HepG2 (cell line): ENCODE measurements around the gene MTF1. TPM values are rescaled to one million over a fixed set of nuclear protein-coding genes. Genes with fewer than 3 reads are reported as not detected.

ENCODE experiments used
- CEBPB ChIP-seq: IDR thresholded peaks from 2 replicates; pipeline ENCODE4 v1.6.1; 2011; ENCODE audit warnings: low read depth, low read length, improper control_type of control experiment, borderline replicate concordance
- ERF ChIP-seq: IDR thresholded peaks from 2 replicates; pipeline ENCODE4 v1.6.1; 2018; ENCODE audit warnings: missing biosample characterization, missing genetic modification reagents
- ETV5 ChIP-seq: IDR thresholded peaks from 2 replicates; pipeline ENCODE4 v1.6.1; 2018; ENCODE audit warnings: missing biosample characterization, missing genetic modification reagents, inconsistent platforms, borderline replicate concordance
- ISX ChIP-seq: sonication (generic); formaldehyde crosslinking; conservative IDR thresholded peaks from 2 replicates; pipeline ENCODE4 v1.5.0; 2020; ENCODE audit warnings: missing genetic modification reagents
- KLF16 ChIP-seq, 2 experiments: sonication (generic) in 1 of 2; formaldehyde crosslinking in 1 of 2; IDR thresholded peaks; 2 replicates each; pipeline versions ENCODE4 v1.6.1 to v1.8.0; 2016 to 2023; ENCODE audit warnings: missing genetic modification reagents in 2 of 2, missing compliant biosample characterization in 1 of 2
- MTA3 ChIP-seq: sonication (generic); formaldehyde crosslinking; IDR thresholded peaks from 2 replicates; pipeline ENCODE4 v1.4.0; 2020; ENCODE audit warnings: missing genetic modification reagents
- MTF1 ChIP-seq: sonication (generic); formaldehyde crosslinking; IDR thresholded peaks from 2 replicates; pipeline ENCODE4 v1.5.0; 2020; ENCODE audit warnings: missing genetic modification reagents
- SCMH1 ChIP-seq: sonication (generic); formaldehyde crosslinking; IDR thresholded peaks from 2 replicates; pipeline ENCODE4 v1.9.0; 2021; ENCODE audit warnings: missing genetic modification reagents, mild to moderate bottlenecking, borderline replicate concordance
- SRF ChIP-seq: IDR thresholded peaks from 2 replicates; pipeline ENCODE4 v1.6.1; 2011; ENCODE audit warnings: mild to moderate bottlenecking, low read depth, low read length, moderate library complexity
- ZFP36 ChIP-seq: fragments of 150-350 bp; IDR thresholded peaks from 2 replicates; pipeline ENCODE4 v1.6.1; 2018; ENCODE audit warnings: borderline replicate concordance, low read length, low read depth; ENCODE audit not compliant: partially characterized antibody
- ZMYM4 ChIP-seq: sonication (generic); formaldehyde crosslinking; IDR thresholded peaks from 2 replicates; pipeline ENCODE4 v1.8.1; 2023; ENCODE audit warnings: mild to moderate bottlenecking, missing genetic modification reagents
- ZNF260 ChIP-seq: sonication (generic); formaldehyde crosslinking; IDR thresholded peaks from 2 replicates; pipeline ENCODE4 v1.4.0; 2020; ENCODE audit warnings: missing genetic modification reagents, low read depth, mild to moderate bottlenecking, borderline replicate concordance
- ZNF263 ChIP-seq: sonication (generic); formaldehyde crosslinking; IDR thresholded peaks from 2 replicates; pipeline ENCODE4 v1.4.0; 2020; ENCODE audit warnings: missing genetic modification reagents
- ZNF460 ChIP-seq: sonication (generic); formaldehyde crosslinking; IDR thresholded peaks from 2 replicates; pipeline ENCODE4 v1.5.1; 2020; ENCODE audit warnings: missing genetic modification reagents, mild to moderate bottlenecking, borderline replicate concordance
- ZNF589 ChIP-seq: sonication (generic); formaldehyde crosslinking; conservative IDR thresholded peaks from 2 replicates; pipeline ENCODE4 v1.8.0; 2022; ENCODE audit warnings: mild to moderate bottlenecking, moderate library complexity, missing genetic modification reagents
- ZNF788 ChIP-seq: sonication (generic); formaldehyde crosslinking; IDR thresholded peaks from 2 replicates; pipeline ENCODE4 v1.5.0; 2020; ENCODE audit warnings: mild to moderate bottlenecking, missing genetic modification reagents, borderline replicate concordance
- ZNF879 ChIP-seq: sonication (generic); formaldehyde crosslinking; IDR thresholded peaks from 2 replicates; pipeline ENCODE4 v1.8.1; 2023; ENCODE audit warnings: missing genetic modification reagents
- ZZZ3 ChIP-seq: sonication (generic); formaldehyde crosslinking; IDR thresholded peaks from 2 replicates; pipeline ENCODE4 v1.4.0; 2020; ENCODE audit warnings: missing genetic modification reagents, mild to moderate bottlenecking, borderline replicate concordance
- polyA plus RNA-seq, 8 experiments: library from polyadenylated mRNA; depleted of rRNA in 3 of 8; stranded (reverse) in 7 of 8; unstranded in 1 of 8; fragments of >200 nt; fragmentation: Illumina TruSeq in 4 of 8; extraction: Trizol in 4 of 8; gene quantifications; 2 replicates each; pipeline versions ENCODE4 v1.2.1 to v1.2.3, GENCODE V29; 2011 to 2016; ENCODE audit warnings: low read depth in 4 of 8, missing spikeins in 1 of 8, mixed read lengths in 1 of 8; ENCODE audit not compliant: insufficient read depth in 1 of 8
- total RNA-seq, 5 experiments: library from RNA; depleted of rRNA; stranded (reverse); fragments of >200 nt; fragmentation: Illumina TruSeq; extraction: Trizol; gene quantifications; 2 replicates each; pipeline ENCODE4 v1.2.3, GENCODE V29; 2016; ENCODE audit warnings: low read depth in 1 of 5
- TF ChIP-seq, protein P1 (sequence below): sonication (generic); formaldehyde crosslinking; IDR thresholded peaks from 2 replicates; pipeline ENCODE4 v1.4.0; 2020; ENCODE audit warnings: missing genetic modification reagents, borderline replicate concordance
- TF ChIP-seq, protein P2 (sequence below): sonication (generic); formaldehyde crosslinking; IDR thresholded peaks from 2 replicates; pipeline ENCODE4 v1.5.0; 2020; ENCODE audit warnings: mild to moderate bottlenecking, missing genetic modification reagents
- TF ChIP-seq, protein P3 (sequence below): sonication (generic); formaldehyde crosslinking; IDR thresholded peaks from 2 replicates; pipeline ENCODE4 v1.5.0; 2020; ENCODE audit warnings: missing genetic modification reagents
- TF ChIP-seq, protein P4 (sequence below): sonication (generic); formaldehyde crosslinking; conservative IDR thresholded peaks from 2 replicates; pipeline ENCODE4 v1.4.0; 2020; ENCODE audit warnings: missing genetic modification reagents

MTF1 gene
- total and polyA plus RNA-seq, 2 of the 13 experiments (the other 11 are each of a cell fraction or from before 2014, with no cell fraction given) = 2.4 to 3.3 TPM

DNA sequence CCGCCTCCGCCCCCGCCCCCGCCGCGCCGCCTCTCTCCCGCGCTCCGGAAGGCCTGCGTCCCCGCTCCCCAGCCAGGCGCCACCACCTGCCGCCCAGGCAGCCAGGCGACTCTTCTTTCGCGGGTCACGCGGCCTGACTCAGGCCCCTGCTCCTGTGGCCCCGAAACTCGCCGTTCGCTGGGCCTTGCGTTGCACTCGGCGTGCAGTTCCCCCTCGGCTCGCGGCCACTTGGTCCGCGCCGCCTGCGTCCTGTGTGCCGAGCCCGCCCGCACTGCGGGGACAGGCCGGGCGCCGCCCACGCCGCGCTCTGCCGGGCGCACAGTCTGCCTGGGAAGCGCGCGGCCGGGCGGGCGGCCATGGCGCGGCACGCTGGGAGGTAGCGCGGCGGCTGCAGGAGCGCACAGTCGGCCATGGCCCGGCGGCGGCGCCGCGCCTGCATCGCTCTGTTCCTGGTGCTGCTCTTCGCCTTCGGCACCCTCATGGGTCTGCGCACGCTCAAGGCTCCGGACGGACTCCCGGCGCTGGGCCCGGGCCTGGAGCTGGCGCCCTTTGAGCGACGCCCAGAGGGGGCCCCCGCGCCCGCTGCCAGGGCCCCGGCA, 65.5 kb downstream of the MTF1 start, which contains the start of gene MANEAL (continued):
- TF ChIP-seq, protein P1, sequence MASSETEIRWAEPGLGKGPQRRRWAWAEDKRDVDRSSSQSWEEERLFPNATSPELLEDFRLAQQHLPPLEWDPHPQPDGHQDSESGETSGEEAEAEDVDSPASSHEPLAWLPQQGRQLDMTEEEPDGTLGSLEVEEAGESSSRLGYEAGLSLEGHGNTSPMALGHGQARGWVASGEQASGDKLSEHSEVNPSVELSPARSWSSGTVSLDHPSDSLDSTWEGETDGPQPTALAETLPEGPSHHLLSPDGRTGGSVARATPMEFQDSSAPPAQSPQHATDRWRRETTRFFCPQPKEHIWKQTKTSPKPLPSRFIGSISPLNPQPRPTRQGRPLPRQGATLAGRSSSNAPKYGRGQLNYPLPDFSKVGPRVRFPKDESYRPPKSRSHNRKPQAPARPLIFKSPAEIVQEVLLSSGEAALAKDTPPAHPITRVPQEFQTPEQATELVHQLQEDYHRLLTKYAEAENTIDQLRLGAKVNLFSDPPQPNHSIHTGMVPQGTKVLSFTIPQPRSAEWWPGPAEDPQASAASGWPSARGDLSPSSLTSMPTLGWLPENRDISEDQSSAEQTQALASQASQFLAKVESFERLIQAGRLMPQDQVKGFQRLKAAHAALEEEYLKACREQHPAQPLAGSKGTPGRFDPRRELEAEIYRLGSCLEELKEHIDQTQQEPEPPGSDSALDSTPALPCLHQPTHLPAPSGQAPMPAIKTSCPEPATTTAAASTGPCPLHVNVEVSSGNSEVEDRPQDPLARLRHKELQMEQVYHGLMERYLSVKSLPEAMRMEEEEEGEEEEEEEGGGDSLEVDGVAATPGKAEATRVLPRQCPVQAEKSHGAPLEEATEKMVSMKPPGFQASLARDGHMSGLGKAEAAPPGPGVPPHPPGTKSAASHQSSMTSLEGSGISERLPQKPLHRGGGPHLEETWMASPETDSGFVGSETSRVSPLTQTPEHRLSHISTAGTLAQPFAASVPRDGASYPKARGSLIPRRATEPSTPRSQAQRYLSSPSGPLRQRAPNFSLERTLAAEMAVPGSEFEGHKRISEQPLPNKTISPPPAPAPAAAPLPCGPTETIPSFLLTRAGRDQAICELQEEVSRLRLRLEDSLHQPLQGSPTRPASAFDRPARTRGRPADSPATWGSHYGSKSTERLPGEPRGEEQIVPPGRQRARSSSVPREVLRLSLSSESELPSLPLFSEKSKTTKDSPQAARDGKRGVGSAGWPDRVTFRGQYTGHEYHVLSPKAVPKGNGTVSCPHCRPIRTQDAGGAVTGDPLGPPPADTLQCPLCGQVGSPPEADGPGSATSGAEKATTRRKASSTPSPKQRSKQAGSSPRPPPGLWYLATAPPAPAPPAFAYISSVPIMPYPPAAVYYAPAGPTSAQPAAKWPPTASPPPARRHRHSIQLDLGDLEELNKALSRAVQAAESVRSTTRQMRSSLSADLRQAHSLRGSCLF (CRISPR knock-in tag) = no peak
- no peak for TF ChIP-seq ZZZ3
- no peak for TF ChIP-seq KLF16 (CRISPR knock-in tag; IDR thresholded peaks at IDR 0.05)
- no peak for TF ChIP-seq ZNF260
- no peak for TF ChIP-seq ZNF879 (CRISPR knock-in tag)
- TF ChIP-seq ZFP36 = no peak
- no peak for TF ChIP-seq SRF
- TF ChIP-seq CEBPB = no peak
- no peak for TF ChIP-seq MTA3 (CRISPR knock-in tag)
- TF ChIP-seq ZMYM4 (CRISPR knock-in tag) = peak; percentile 25; the same call in 1 of the 2 replicates
- TF ChIP-seq, protein P2, sequence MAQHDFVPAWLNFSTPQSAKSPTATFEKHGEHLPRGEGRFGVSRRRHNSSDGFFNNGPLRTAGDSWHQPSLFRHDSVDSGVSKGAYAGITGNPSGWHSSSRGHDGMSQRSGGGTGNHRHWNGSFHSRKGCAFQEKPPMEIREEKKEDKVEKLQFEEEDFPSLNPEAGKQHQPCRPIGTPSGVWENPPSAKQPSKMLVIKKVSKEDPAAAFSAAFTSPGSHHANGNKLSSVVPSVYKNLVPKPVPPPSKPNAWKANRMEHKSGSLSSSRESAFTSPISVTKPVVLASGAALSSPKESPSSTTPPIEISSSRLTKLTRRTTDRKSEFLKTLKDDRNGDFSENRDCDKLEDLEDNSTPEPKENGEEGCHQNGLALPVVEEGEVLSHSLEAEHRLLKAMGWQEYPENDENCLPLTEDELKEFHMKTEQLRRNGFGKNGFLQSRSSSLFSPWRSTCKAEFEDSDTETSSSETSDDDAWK (CRISPR knock-in tag) = no peak
- peak; percentile 29; the same call in 1 of the 2 replicates for TF ChIP-seq ZNF263 (CRISPR knock-in tag)
- TF ChIP-seq ZNF460 = no peak
- no peak for TF ChIP-seq ISX
- peak; percentile 46; the same call in 1 of the 2 replicates for TF ChIP-seq ETV5 (CRISPR knock-in tag)
- TF ChIP-seq, protein P3, sequence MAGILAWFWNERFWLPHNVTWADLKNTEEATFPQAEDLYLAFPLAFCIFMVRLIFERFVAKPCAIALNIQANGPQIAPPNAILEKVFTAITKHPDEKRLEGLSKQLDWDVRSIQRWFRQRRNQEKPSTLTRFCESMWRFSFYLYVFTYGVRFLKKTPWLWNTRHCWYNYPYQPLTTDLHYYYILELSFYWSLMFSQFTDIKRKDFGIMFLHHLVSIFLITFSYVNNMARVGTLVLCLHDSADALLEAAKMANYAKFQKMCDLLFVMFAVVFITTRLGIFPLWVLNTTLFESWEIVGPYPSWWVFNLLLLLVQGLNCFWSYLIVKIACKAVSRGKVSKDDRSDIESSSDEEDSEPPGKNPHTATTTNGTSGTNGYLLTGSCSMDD (CRISPR knock-in tag) = 0 out of 2 replicates have a peak, but pooled peaks have one; percentile 15
- TF ChIP-seq ERF (CRISPR knock-in tag) = no peak
- TF ChIP-seq MTF1 (CRISPR knock-in tag) = 0 out of 2 replicates have a peak, but pooled peaks have one; percentile 62
- no peak for TF ChIP-seq SCMH1 (CRISPR knock-in tag)
- TF ChIP-seq, protein P4, sequence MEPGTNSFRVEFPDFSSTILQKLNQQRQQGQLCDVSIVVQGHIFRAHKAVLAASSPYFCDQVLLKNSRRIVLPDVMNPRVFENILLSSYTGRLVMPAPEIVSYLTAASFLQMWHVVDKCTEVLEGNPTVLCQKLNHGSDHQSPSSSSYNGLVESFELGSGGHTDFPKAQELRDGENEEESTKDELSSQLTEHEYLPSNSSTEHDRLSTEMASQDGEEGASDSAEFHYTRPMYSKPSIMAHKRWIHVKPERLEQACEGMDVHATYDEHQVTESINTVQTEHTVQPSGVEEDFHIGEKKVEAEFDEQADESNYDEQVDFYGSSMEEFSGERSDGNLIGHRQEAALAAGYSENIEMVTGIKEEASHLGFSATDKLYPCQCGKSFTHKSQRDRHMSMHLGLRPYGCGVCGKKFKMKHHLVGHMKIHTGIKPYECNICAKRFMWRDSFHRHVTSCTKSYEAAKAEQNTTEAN (CRISPR knock-in tag) = peak; percentile 70; the same call in 1 of the 2 replicates
- no peak for TF ChIP-seq ZNF788 (CRISPR knock-in tag)
- 0 out of 2 replicates have a peak, but pooled peaks have one; percentile 68 for TF ChIP-seq ZNF589 (CRISPR knock-in tag)
